GM12891 (cell line): ENCODE results near the gene BCR.

ENCODE experiments used
- DNase-seq: peaks from one replicate; pipeline ENCODE4 v3.0.0; 2011; ENCODE audit warnings: low spot score; ENCODE audit not compliant: insufficient read length
- FAIRE-seq: peaks from 2 replicates; lab custom pipeline; 2011; peaks lifted over from hg19 to GRCh38; lab: Jason Lieb, UNC
- PAX5 ChIP-seq: IDR thresholded peaks from 2 replicates; pipeline ENCODE4 v1.6.1; 2011; ENCODE audit warnings: low read length, moderate library complexity, mild to moderate bottlenecking; ENCODE audit not compliant: insufficient read depth, severe bottlenecking
- POLR2A ChIP-seq: IDR thresholded peaks from 2 replicates; pipeline ENCODE4 v1.6.1; 2011; ENCODE audit warnings: low read depth, low read length, control low read depth
- POLR2AphosphoS5 ChIP-seq: IDR thresholded peaks from 2 replicates; pipeline ENCODE4 v1.6.1; 2011; ENCODE audit warnings: low read depth, low read length, control low read depth
- POU2F2 ChIP-seq: IDR thresholded peaks from 2 replicates; pipeline ENCODE4 v1.6.1; 2011; ENCODE audit warnings: low read depth, mild to moderate bottlenecking, control low read depth, low read length, moderate library complexity
- SPI1 ChIP-seq: IDR thresholded peaks from 2 replicates; pipeline ENCODE4 v1.6.1; 2011; ENCODE audit warnings: low read depth, low read length, control low read depth
- TAF1 ChIP-seq: IDR thresholded peaks from 2 replicates; pipeline ENCODE4 v1.6.1; 2011; ENCODE audit warnings: low read depth, low read length, control low read depth

The BCR gene

DNA sequence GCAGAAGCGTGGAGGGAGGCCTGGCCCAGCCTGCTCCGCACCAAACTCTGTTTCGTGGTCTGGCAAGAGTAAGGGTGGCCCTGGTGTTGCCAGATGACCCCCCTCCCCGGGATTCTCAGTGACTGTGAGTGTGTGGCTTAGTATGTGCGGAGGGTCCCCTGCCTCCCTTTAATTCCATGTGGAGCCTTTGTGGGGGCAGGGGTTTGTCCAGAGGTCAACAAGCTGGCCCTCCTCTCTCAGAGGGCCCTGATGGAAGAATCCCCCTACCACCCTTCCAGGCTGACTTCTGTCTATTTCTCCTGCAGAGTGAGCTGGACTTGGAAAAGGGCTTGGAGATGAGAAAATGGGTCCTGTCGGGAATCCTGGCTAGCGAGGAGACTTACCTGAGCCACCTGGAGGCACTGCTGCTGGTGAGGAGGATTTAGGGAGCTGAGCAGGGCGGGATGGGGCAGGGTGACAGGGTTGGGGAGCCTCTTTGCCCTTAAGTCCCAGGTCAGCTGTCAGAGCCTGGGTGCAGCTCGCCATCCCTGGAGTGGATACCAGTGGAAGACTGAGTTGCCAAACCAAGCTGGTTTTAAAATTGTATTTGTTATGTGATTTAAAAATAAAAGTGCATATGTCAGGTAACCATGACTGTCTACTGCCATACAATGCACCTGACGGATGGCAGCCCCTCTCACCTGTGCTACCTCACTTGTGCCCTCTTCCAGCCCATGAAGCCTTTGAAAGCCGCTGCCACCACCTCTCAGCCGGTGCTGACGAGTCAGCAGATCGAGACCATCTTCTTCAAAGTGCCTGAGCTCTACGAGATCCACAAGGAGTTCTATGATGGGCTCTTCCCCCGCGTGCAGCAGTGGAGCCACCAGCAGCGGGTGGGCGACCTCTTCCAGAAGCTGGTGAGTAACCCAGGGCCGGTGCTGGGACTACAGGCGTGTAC is 80.6 kb downstream of the BCR start:
- no peak for DNase-seq
- TF ChIP-seq POU2F2: no peak
- no peak for TF ChIP-seq PAX5
- TF ChIP-seq POLR2AphosphoS5: no peak
- no peak for TF ChIP-seq TAF1
- no peak for TF ChIP-seq POLR2A
- TF ChIP-seq SPI1: no peak
- FAIRE-seq: no peak

GRCh38 chr22:23261900-23262450 is 81.7 kb downstream of the BCR start:
- no peak for TF ChIP-seq POU2F2
- no peak for TF ChIP-seq POLR2A
- no peak for FAIRE-seq
- DNase-seq: no peak

DNA sequence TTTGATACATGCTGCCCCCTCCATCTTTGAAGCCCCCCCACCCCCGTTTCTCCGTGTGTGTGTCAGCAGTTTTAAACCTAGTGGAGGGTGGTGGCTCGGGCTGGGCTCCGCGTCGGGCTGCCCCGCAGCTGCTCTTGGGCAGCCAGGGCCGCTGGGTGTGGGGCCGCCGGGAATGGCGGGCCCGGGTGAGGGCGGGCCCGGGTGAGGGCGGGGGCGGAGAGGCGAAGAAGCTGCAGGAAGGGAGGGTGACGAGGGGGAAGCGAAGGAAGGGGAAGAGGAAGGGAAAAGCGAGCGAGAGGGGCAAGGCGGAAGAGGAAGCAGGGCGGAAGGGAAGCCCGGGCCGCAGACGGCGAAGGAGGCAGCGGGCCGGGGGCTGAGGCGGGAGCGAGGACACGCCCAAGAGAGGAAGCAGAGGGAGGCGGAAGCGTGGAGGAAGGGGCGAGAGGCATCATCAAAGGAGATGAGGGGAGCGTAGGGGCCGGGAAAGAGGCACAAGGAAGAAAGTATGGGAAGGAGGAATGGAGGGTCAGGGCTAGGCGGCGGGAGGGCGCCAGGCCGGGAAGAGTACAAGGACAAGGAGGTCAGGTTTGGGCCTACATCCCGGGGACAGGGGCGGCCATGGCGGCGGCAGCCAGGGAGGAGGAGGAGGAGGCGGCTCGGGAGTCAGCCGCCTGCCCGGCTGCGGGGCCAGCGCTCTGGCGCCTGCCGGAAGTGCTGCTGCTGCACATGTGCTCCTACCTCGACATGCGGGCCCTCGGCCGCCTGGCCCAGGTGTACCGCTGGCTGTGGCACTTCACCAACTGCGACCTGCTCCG is 82.4 kb downstream of the BCR start:
- no peak for DNase-seq
- TF ChIP-seq SPI1 (no peak), PAX5 (no peak), TAF1 (no peak), POLR2A (no peak), POU2F2 (no peak), POLR2AphosphoS5 (no peak)
- FAIRE-seq: no peak

DNA sequence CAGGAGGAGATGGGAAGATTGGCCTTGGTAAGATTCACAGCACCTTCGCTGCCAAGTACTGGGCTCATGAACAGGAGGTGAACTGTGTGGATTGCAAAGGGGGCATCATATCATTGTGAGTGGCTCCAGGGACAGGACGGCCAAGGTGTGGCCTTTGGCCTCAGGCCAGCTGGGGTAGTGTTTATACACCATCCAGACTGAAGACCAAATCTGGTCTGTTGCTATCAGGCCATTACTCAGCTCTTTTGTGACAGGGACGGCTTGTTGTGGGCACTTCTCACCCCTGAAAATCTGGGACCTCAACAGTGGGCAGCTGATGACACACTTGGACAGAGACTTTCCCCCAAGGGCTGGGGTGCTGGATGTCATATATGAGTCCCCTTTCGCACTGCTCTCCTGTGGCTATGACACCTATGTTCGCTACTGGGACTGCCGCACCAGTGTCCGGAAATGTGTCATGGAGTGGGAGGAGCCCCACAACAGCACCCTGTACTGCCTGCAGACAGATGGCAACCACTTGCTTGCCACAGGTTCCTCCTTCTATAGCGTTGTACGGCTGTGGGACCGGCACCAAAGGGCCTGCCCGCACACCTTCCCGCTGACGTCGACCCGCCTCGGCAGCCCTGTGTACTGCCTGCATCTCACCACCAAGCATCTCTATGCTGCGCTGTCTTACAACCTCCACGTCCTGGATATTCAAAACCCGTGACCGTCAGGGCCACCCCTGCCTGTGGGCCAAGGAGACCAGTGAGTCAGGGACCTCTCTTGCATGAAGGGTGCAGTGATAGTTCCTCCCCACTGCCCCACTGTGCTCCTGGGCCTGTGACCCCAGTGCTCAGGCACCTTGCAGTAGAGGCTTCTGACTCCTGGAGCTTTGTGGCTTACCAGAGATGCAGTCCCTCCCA is 83.6 kb downstream of the BCR start:
- TF ChIP-seq POU2F2 (no peak), PAX5 (no peak), SPI1 (no peak), POLR2AphosphoS5 (no peak), POLR2A (no peak), TAF1 (no peak)
- DNase-seq: no peak
- FAIRE-seq: no peak

DNA sequence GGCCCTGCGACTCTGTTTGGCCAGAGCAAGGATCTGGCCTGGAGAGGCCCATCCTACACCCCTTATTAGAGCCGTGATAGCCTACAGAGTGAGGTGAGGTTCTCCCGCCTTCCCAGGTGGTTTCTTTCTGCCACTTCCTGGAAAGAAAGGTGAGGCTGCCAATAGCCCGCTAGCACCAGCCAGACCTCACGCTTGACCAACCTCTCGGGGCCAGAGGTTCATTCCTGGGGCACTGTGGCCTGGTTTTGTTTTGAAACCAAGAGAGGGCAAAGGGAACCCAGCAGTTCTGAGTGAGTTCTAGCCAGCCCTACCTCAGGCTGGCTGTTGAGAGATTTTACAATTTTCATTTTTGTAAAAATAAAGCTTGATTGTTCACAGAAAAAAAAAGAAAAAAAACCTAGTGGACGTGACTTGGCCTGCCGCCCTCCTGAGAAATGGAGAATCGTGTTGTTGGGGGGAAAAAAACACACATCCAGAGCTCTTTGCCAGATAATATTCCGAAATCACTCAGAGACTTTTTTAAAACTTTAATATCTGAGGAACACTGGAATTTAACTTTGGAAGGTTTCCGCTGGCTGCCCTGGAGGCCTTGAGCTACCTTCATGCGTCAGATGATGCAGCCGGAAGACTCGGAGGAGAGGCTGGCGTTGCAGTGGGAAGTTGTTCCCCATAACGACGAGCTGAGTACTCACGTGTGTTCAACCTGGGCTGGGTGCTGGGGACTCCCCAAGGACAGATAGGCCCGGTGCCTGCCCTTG is 84.5 kb downstream of the BCR start:
- DNase-seq (no peak), FAIRE-seq (peak; percentile 23)
- no peak for TF ChIP-seq TAF1

GRCh38 chr22:23265368-23265700 is 85.0 kb downstream of the BCR start:
- FAIRE-seq (no peak), DNase-seq (no peak)
- no peak for TF ChIP-seq PAX5
- no peak for TF ChIP-seq TAF1
- TF ChIP-seq POLR2A: no peak
- no peak for TF ChIP-seq SPI1
- no peak for TF ChIP-seq POLR2AphosphoS5
- TF ChIP-seq POU2F2: no peak

DNA sequence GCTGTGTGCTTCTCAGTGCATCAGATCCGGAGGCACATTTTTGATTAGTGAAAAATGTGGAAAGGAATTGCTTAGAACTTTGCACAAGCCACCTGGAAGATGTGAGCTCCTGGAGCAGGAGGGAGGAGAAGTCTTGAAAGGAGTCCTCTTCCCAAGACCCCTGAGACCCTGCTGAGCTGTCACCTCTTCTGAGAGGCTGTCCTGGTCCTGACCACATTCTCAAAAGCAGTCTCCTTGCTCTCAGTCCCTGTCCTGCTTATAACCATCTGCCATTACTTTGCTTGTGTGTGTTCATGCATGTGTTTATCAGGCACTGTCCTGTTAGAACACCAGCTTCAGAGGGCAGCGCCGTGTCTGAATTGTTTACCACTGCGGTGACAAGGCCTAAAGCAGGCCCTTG is 86.5 kb downstream of the BCR start:
- DNase-seq (no peak), FAIRE-seq (no peak)
- TF ChIP-seq POU2F2 (no peak), SPI1 (no peak), PAX5 (no peak), TAF1 (no peak), POLR2A (no peak), POLR2AphosphoS5 (no peak)

DNA sequence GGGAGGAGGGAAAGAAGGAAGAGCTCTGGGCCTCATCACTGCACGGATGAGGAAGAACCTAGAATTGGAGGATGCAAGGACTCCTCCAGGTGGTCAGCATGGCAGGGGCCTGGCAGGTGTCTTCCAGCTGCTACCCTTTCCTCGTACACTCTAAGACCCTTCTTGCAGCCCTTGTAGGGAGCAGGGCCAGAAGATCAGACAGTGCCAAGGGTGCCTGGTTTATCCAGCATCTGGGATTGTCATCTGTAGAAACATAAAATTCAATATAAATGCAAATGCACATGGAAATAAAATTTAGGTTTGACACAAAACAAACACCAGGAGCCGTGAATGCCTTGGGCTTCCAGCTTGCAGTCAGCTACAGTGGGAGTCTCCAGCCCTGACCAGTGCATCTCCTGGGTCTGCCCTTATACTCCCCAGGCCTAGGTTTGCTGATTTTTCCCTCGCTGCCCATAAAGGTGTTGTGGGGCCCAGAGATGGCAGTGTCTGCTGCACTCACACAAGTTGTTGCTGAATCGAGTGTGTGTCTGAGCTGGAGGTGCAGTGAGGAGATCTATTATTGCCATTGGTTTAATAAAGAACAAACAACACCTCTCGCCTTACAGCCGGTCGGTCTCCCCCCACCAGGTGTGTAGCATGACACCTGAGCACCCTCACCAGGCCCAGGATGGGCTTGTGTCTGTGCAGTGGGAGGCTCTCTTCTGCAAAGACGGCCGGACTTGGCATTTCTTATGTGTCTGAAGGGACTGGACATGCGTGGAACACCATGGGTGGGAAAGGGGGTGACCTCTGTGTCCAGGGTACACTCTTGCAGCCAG is 87.1 kb downstream of the BCR start:
- peak; percentile 43 for FAIRE-seq
- TF ChIP-seq POU2F2: no peak
- no peak for TF ChIP-seq SPI1
- TF ChIP-seq POLR2AphosphoS5: no peak
- TF ChIP-seq TAF1: no peak
- TF ChIP-seq PAX5: no peak
- no peak for TF ChIP-seq POLR2A
- DNase-seq: no peak

GRCh38 chr22:23268139-23268712 is 87.9 kb downstream of the BCR start:
- DNase-seq (no peak), FAIRE-seq (peak; percentile 9)
- TF ChIP-seq POLR2AphosphoS5 (no peak), POLR2A (no peak), SPI1 (no peak), TAF1 (no peak), PAX5 (no peak), POU2F2 (no peak)
